Sigmoid colon (tissue), 4 donors: ENCODE results near the gene NSMF.

Experiments
- CTCF ChIP-seq, 4 experiments: fragments of 450-650 bp in 3 of 4; fragments of 200-600 bp in 1 of 4; IDR thresholded peaks; one replicate each; pipeline ENCODE4 v1.5.1; 2016 to 2019; ENCODE audit warnings: antibody characterized with exemption in 4 of 4, mild to moderate bottlenecking in 3 of 4, moderate library complexity in 2 of 4
- EP300 ChIP-seq, 4 donors: sonication (generic); formaldehyde crosslinking; IDR thresholded peaks; one replicate each; pipeline ENCODE4 v1.6.1; 2017; ENCODE audit warnings: antibody characterized with exemption in 4 of 4
- POLR2A ChIP-seq, 2 donors: fragments of 450-650 bp; IDR thresholded peaks; one replicate each; pipeline ENCODE4 v1.6.1; 2016; ENCODE audit warnings: antibody characterized with exemption in 2 of 2, mild to moderate bottlenecking in 2 of 2, moderate library complexity in 2 of 2
- POLR2AphosphoS5 ChIP-seq, 4 donors: sonication (generic); formaldehyde crosslinking; IDR thresholded peaks; one replicate each; pipeline ENCODE4 v1.6.1; 2017; ENCODE audit warnings: antibody characterized with exemption in 4 of 4

- TF ChIP-seq CTCF (IDR thresholded peaks at IDR 0.05) = no peak
- TF ChIP-seq POLR2AphosphoS5 (IDR thresholded peaks at IDR 0.05) = no peak
- no peak for TF ChIP-seq EP300 (IDR thresholded peaks at IDR 0.05)
- no peak for TF ChIP-seq POLR2A (IDR thresholded peaks at IDR 0.05)
Observed at GRCh38 chr9:137439158-137439714, 19.9 kb downstream of the NSMF start.
